Measurements from ENCODE around the gene JUN. TPM values are rescaled to one million over a fixed set of nuclear protein-coding genes. Genes with fewer than 3 reads are reported as not detected.
A peak's percentile ranks its signal among the peaks of the same experiment; 100 is the strongest.

The JUN gene
- polyA plus RNA-seq, 1 donor (not counting 4 experiments of a cell fraction or from before 2014, with no cell fraction given) = 70.1 TPM

- peak overlapping the region; percentile 40 to 83 (median 78) for H3K4me3 ChIP-seq (ENCODE audit: control insufficient read depth in 2 of 3, extremely low read depth in 1 of 3, insufficient read depth in 2 of 3, low read depth in 1 of 3, low read length in 3 of 3)
- TF ChIP-seq, protein P1, sequence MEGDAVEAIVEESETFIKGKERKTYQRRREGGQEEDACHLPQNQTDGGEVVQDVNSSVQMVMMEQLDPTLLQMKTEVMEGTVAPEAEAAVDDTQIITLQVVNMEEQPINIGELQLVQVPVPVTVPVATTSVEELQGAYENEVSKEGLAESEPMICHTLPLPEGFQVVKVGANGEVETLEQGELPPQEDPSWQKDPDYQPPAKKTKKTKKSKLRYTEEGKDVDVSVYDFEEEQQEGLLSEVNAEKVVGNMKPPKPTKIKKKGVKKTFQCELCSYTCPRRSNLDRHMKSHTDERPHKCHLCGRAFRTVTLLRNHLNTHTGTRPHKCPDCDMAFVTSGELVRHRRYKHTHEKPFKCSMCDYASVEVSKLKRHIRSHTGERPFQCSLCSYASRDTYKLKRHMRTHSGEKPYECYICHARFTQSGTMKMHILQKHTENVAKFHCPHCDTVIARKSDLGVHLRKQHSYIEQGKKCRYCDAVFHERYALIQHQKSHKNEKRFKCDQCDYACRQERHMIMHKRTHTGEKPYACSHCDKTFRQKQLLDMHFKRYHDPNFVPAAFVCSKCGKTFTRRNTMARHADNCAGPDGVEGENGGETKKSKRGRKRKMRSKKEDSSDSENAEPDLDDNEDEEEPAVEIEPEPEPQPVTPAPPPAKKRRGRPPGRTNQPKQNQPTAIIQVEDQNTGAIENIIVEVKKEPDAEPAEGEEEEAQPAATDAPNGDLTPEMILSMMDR (optimal IDR thresholded peaks at IDR 0.05 in 1 of 3, IDR thresholded peaks at IDR 0.05 in 1 of 3, conservative IDR thresholded peaks at IDR 0.05 in 1 of 3; ENCODE audit: extremely low read depth in 1 of 3, insufficient read depth in 2 of 3, low read length in 3 of 3) = no peak
- TF ChIP-seq EZH2 (IDR thresholded peaks at IDR 0.05; ENCODE audit: low read length) = no peak
- dilution Hi-C loops (cut with MboI; ENCODE audit: extremely low pct_ligation_motif_present, low sequenced_read_pairs) = no loop called here
- H4K20me1 ChIP-seq (ENCODE audit: control insufficient read depth, extremely low read depth, insufficient read depth, low read length) = no peaks in the 10 kb centered on the region
- H3K79me2 ChIP-seq (ENCODE audit: control insufficient read depth, insufficient read depth, low read length) = no peaks in the 10 kb centered on the region
- peaks cover 89% of the 10 kb centered on the region for H3K4me1 ChIP-seq (ENCODE audit: control insufficient read depth, extremely low read depth, insufficient read depth, low read length)
- H3K9me3 ChIP-seq (ENCODE audit: control insufficient read depth, low read depth, low read length) = peaks cover 2% of the 10 kb centered on the region
- no peak for FAIRE-seq
- no peaks in the 10 kb centered on the region for H3K27me3 ChIP-seq (ENCODE audit: control insufficient read depth, extremely low read depth, insufficient read depth, low read length)
- peak overlapping the region; percentile 91 for H3K4me2 ChIP-seq (ENCODE audit: control insufficient read depth, extremely low read depth, insufficient read depth, low read depth, low read length)
- H3K36me3 ChIP-seq (ENCODE audit: control insufficient read depth in 2 of 2, extremely low read depth in 1 of 2, insufficient read depth in 2 of 2, low read length in 2 of 2) = no peaks in the 10 kb centered on the region
- DNase-seq (ENCODE audit: low read depth, low spot score) = no peak
- H3K9me1 ChIP-seq (ENCODE audit: control insufficient read depth, extremely low read depth, insufficient read depth, low read length) = no peaks in the 10 kb centered on the region
- H3K27ac ChIP-seq (ENCODE audit: control insufficient read depth, insufficient read depth, low read length) = peak overlapping the region; percentile 88
- peak overlapping the region; percentile 52 for H2AFZ ChIP-seq (ENCODE audit: control insufficient read depth, low read length)
- H3K9ac ChIP-seq (ENCODE audit: control insufficient read depth, extremely low read depth, insufficient read depth, low read length) = peak overlapping the region; percentile 83
Measured at GRCh38 chr1:58814251-58815068, 30.6 kb upstream of the JUN start.

DNA sequence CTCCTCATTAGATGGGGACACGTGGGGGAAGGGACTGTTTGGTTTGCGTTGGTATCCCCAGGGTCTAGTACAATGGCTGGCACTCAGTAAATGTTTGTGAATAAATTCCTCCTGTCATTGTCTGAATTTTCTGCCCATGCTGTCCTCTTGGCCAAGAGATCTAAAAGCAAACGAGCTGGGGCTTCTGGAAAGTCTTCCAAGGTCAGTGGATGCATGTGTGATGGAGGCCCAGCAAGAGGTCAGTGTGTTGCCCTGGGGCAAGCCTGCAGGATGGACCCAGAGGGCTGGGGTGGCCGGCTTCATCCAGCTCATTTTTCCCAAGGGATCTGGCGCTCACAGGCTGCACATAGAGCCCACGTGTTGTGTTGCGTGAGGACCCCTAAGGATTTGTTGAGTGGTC lies 30.0 kb upstream of the JUN start:
- Histone ChIP-seq H3K4me1 (ENCODE audit: control insufficient read depth, extremely low read depth, insufficient read depth, low read length) (peaks cover 91% of the 10 kb centered on the region), H3K36me3 (ENCODE audit: control insufficient read depth in 2 of 2, extremely low read depth in 1 of 2, insufficient read depth in 2 of 2, low read length in 2 of 2) (no peaks in the 10 kb centered on the region), H3K9ac (ENCODE audit: control insufficient read depth, extremely low read depth, insufficient read depth, low read length) (no peak overlapping the region), H3K4me2 (ENCODE audit: control insufficient read depth, extremely low read depth, insufficient read depth, low read depth, low read length) (peak overlapping the region; percentile 91), H3K4me3 (ENCODE audit: control insufficient read depth in 2 of 3, extremely low read depth in 1 of 3, insufficient read depth in 2 of 3, low read depth in 1 of 3, low read length in 3 of 3) (no peak overlapping the region), H3K27me3 (ENCODE audit: control insufficient read depth, extremely low read depth, insufficient read depth, low read length) (no peaks in the 10 kb centered on the region), H2AFZ (ENCODE audit: control insufficient read depth, low read length) (no peak overlapping the region), H4K20me1 (ENCODE audit: control insufficient read depth, extremely low read depth, insufficient read depth, low read length) (no peaks in the 10 kb centered on the region), H3K79me2 (ENCODE audit: control insufficient read depth, insufficient read depth, low read length) (no peaks in the 10 kb centered on the region), H3K9me1 (ENCODE audit: control insufficient read depth, extremely low read depth, insufficient read depth, low read length) (no peaks in the 10 kb centered on the region), H3K9me3 (ENCODE audit: control insufficient read depth, low read depth, low read length) (peaks cover 2% of the 10 kb centered on the region), H3K27ac (ENCODE audit: control insufficient read depth, insufficient read depth, low read length) (peak overlapping the region; percentile 58)
- DNase-seq (ENCODE audit: low read depth, low spot score) (no peak), FAIRE-seq (no peak)
- TF ChIP-seq, protein P1 (optimal IDR thresholded peaks at IDR 0.05 in 1 of 3, IDR thresholded peaks at IDR 0.05 in 1 of 3, conservative IDR thresholded peaks at IDR 0.05 in 1 of 3; ENCODE audit: extremely low read depth in 1 of 3, insufficient read depth in 2 of 3, low read length in 3 of 3) = no peak
- TF ChIP-seq EZH2 (IDR thresholded peaks at IDR 0.05; ENCODE audit: low read length) = no peak
- dilution Hi-C loops (cut with MboI; ENCODE audit: extremely low pct_ligation_motif_present, low sequenced_read_pairs) = no loop called here
